IMR-90 (cell line): Measurements from ENCODE around the gene ATP4B. TPM values are rescaled to one million over a fixed set of nuclear protein-coding genes. Genes with fewer than 3 reads are reported as not detected.

Source experiments
- ATAC-seq: fragments of 200-7000 bp; cut with Tn5 transposase; 2 replicates; pipeline ENCODE4 v1.9.1; 2020; ENCODE audit warnings: low read depth, mild to moderate bottlenecking, moderate library complexity
- BruUV-seq: library from RNA; stranded (reverse); fragments of 400-500 nt; replicated peaks from 2 replicates; lab custom pipeline; 2021; lab: Mats Ljungman, UMichigan
- CTCF ChIA-PET: fragments of 300-600 bp; formaldehyde crosslinking; extraction: SDS; loops from one replicate; lab custom pipeline; 2021; ENCODE audit warnings: antibody characterized with exemption; lab: Yijun Ruan, JAX
- POLR2A ChIA-PET: fragments of 300-600 bp; sonication (Branson Sonifier 250); formaldehyde crosslinking; loops from one replicate; lab custom pipeline; 2022; ENCODE audit warnings: antibody characterized with exemption; ENCODE audit not compliant: unreplicated experiment; lab: Charles Lee
- DNase-seq: peaks from one replicate; pipeline ENCODE4 v3.0.0; 2013
- H2AFZ ChIP-seq: replicated peaks from 2 replicates; pipeline ENCODE3; 2013; ENCODE audit warnings: low read length, mild to moderate bottlenecking; ENCODE audit not compliant: poor library complexity
- H2AK5ac ChIP-seq: 2 replicates; pipeline ENCODE4 v1.6.1; 2013; ENCODE audit warnings: low read depth, low read length, inconsistent platforms
- H2AK9ac ChIP-seq: replicated peaks from 2 replicates; pipeline ENCODE3; 2013; ENCODE audit warnings: mild to moderate bottlenecking, low read depth, low read length, moderate library complexity; ENCODE audit not compliant: poor library complexity
- H2BK120ac ChIP-seq: 2 replicates; pipeline ENCODE4 v1.6.1; 2013; ENCODE audit warnings: low read depth, low read length, inconsistent platforms
- H2BK15ac ChIP-seq: 3 replicates; pipeline ENCODE4 v1.6.1; 2013; ENCODE audit warnings: low read depth, low read length, inconsistent platforms
- H2BK20ac ChIP-seq: 2 replicates; pipeline ENCODE4 v1.6.1; 2013; ENCODE audit warnings: low read depth, mild to moderate bottlenecking, inconsistent platforms, low read length, moderate library complexity
- H2BK5ac ChIP-seq: 2 replicates; pipeline ENCODE4 v1.6.1; 2013; ENCODE audit warnings: mild to moderate bottlenecking, low read depth, low read length, inconsistent platforms; ENCODE audit not compliant: poor library complexity, severe bottlenecking
- H3K14ac ChIP-seq: replicated peaks from 2 replicates; pipeline ENCODE4 v1.6.1; 2013; ENCODE audit warnings: low read depth, low read length, inconsistent platforms
- H3K18ac ChIP-seq: 2 replicates; pipeline ENCODE4 v1.6.1; 2013; ENCODE audit warnings: low read depth, low read length, control low read depth
- H3K23ac ChIP-seq: 2 replicates; pipeline ENCODE4 v1.6.1; 2013; ENCODE audit warnings: low read depth, low read length, inconsistent platforms
- H3K27ac ChIP-seq: 2 replicates; pipeline ENCODE4 v1.5.1; 2013; ENCODE audit warnings: mild to moderate bottlenecking, control low read depth, low read length; ENCODE audit not compliant: insufficient read depth
- H3K27me3 ChIP-seq: 2 replicates; pipeline ENCODE4 v1.6.1; 2013; ENCODE audit warnings: low read length; ENCODE audit not compliant: control insufficient read depth, insufficient read depth
- H3K36me3 ChIP-seq: 2 replicates; pipeline ENCODE4 v1.6.1; 2013; ENCODE audit warnings: low read length, mixed read lengths; ENCODE audit not compliant: control insufficient read depth, insufficient read depth
- H3K4ac ChIP-seq: 2 replicates; pipeline ENCODE4 v1.6.1; 2013; ENCODE audit warnings: low read depth, low read length, inconsistent platforms
- H3K4me1 ChIP-seq: 2 replicates; pipeline ENCODE4 v1.6.1; 2013; ENCODE audit warnings: low read length, mixed read lengths; ENCODE audit not compliant: control insufficient read depth, insufficient read depth
- H3K4me2 ChIP-seq: 2 replicates; pipeline ENCODE4 v1.6.1; 2013; ENCODE audit warnings: low read depth, mild to moderate bottlenecking, control low read depth, low read length, moderate library complexity
- H3K4me3 ChIP-seq: 2 replicates; pipeline ENCODE4 v1.5.1; 2013; ENCODE audit warnings: low read depth, mild to moderate bottlenecking, control low read depth, low read length, moderate library complexity; ENCODE audit not compliant: insufficient read depth
- H3K56ac ChIP-seq: 2 replicates; pipeline ENCODE4 v1.6.1; 2013; ENCODE audit warnings: low read length, inconsistent platforms; ENCODE audit not compliant: insufficient read depth; ENCODE audit errors: extremely low read depth
- H3K79me1 ChIP-seq, 2 experiments: 2 replicates each; pipeline ENCODE4 v1.6.1; 2013; ENCODE audit warnings: low read length in 2 of 2, inconsistent platforms in 1 of 2, low read depth in 1 of 2
- H3K9ac ChIP-seq: 2 replicates; pipeline ENCODE4 v1.6.1; 2013; ENCODE audit warnings: low read depth, low read length, control low read depth
- H3K9me1 ChIP-seq: 2 replicates; pipeline ENCODE4 v1.6.1; 2013; ENCODE audit warnings: low read length, inconsistent platforms; ENCODE audit not compliant: insufficient read depth
- H3K9me3 ChIP-seq: 2 replicates; pipeline ENCODE4 v1.6.1; 2013; ENCODE audit warnings: low read length; ENCODE audit not compliant: control insufficient read depth, insufficient read depth
- H4K20me1 ChIP-seq: 2 replicates; pipeline ENCODE4 v1.6.1; 2013; ENCODE audit warnings: low read length, inconsistent platforms; ENCODE audit not compliant: insufficient read depth
- H4K5ac ChIP-seq: 2 replicates; pipeline ENCODE4 v1.6.1; 2013; ENCODE audit warnings: mild to moderate bottlenecking, low read depth, low read length, control low read depth
- H4K8ac ChIP-seq, 2 experiments: 2 replicates each; pipeline ENCODE4 v1.6.1; 2013; ENCODE audit warnings: low read depth in 2 of 2, low read length in 2 of 2, control low read depth in 1 of 2, inconsistent platforms in 1 of 2
- H4K91ac ChIP-seq: 2 replicates; pipeline ENCODE4 v1.6.1; 2013; ENCODE audit warnings: low read depth, low read length, inconsistent platforms; ENCODE audit not compliant: insufficient read depth
- USF2 ChIP-seq: fragments of 150-350 bp; IDR thresholded peaks from 2 replicates; pipeline ENCODE4 v1.6.1; 2017; ENCODE audit warnings: mild to moderate bottlenecking, antibody characterized with exemption, low read length, low read depth
- WGBS, 2 experiments: methylation state at CpG; one replicate each; pipeline versions ENCODE4 v1.1.5 to v1.1.7; 2013; ENCODE audit warnings: missing lambda C conversion rate in 2 of 2; ENCODE audit not compliant: insufficient read length in 1 of 2; ENCODE audit errors: extremely low coverage in 2 of 2; 5-methylcytosine and 5-hydroxymethylcytosine counted together
- dilution Hi-C: fragments of 300-500 bp; cut with HindIII; formaldehyde crosslinking; loops from one replicate; pipeline ENCODE4 v1.14.3; 2018; ENCODE audit warnings: low sequenced_read_pairs; ENCODE audit not compliant: unreplicated experiment
- in situ Hi-C: fragments of 300-500 bp; cut with MboI; formaldehyde crosslinking; loops from 3 replicates; pipeline ENCODE4 v1.14.3; 2019; ENCODE audit warnings: low sequenced_read_pairs, inconsistent platforms, mixed read lengths
- intact Hi-C: fragments of 100-400 bp; cut with micrococcal nuclease; formaldehyde crosslinking; loops from 2 replicates; pipeline ENCODE4 v1.10.0; 2022
- polyA plus RNA-seq, 3 experiments: library from polyadenylated mRNA; depleted of rRNA; stranded (reverse); fragments of >200 nt; gene quantifications; 2 replicates each; pipeline ENCODE4 v1.2.3, GENCODE V29; 2012; ENCODE audit warnings: low replicate concordance in 1 of 3
- total RNA-seq: library from RNA; depleted of rRNA; stranded (reverse); fragments of >200 nt; gene quantifications from 2 replicates; pipeline ENCODE4 v1.2.3, GENCODE V29; 2012

The ATP4B gene
- total and polyA plus RNA-seq, 2 of the 4 experiments (the other 2 are of a cell fraction), result not detected

GRCh38 chr13:113635709-113636108, 22.3 kb downstream of the ATP4B start:
- H3K4me3 ChIP-seq, result no peak overlapping the region
- H4K20me1 ChIP-seq, result no peaks in the 10 kb centered on the region; the same call in 1 of the 2 replicates
- DNase-seq (no peak), ATAC-seq (no peak)
- H3K18ac ChIP-seq, result no peak overlapping the region
- H2AFZ ChIP-seq, result no peak overlapping the region
- H3K23ac ChIP-seq, result no peak overlapping the region
- in situ Hi-C loops, result no loop called here
- no peak overlapping the region for H2BK20ac ChIP-seq
- no peak overlapping the region for H2BK15ac ChIP-seq
- peaks cover 73% of the 10 kb centered on the region for H3K36me3 ChIP-seq
- H3K27me3 ChIP-seq, result no peaks in the 10 kb centered on the region
- no peaks in the 10 kb centered on the region for H3K4me1 ChIP-seq
- H2BK5ac ChIP-seq, result no peak overlapping the region
- no peak overlapping the region for H3K4me2 ChIP-seq
- ChIA-PET CTCF (no interaction called here), POLR2A (no interaction called here)
- dilution Hi-C loops, result no loop called here
- no peak overlapping the region for H2BK120ac ChIP-seq
- no peak overlapping the region for H3K9ac ChIP-seq
- intact Hi-C loops, result no loop called here
- peaks cover 20 to 53% of the 10 kb centered on the region in 2 experiments for H3K79me1 ChIP-seq
- BruUV-seq, result no TSS peak
- H3K9me1 ChIP-seq, result peaks cover 13% of the 10 kb centered on the region; the same call in 1 of the 2 replicates
- no peak overlapping the region for H3K4ac ChIP-seq
- H4K91ac ChIP-seq, result no peak overlapping the region
- no peak overlapping the region for H3K56ac ChIP-seq
- no peak overlapping the region for H2AK9ac ChIP-seq
- no peak for TF ChIP-seq USF2
- 98% methylated on average over 17 of the region's 25 CpGs; no CpG with 5 or more reads in 1 of the 2 experiments for WGBS, 2 experiments
- no peak overlapping the region for H3K14ac ChIP-seq
- no peak overlapping the region for H3K27ac ChIP-seq
- no peak overlapping the region for H4K8ac ChIP-seq
- H2AK5ac ChIP-seq, result no peak overlapping the region
- no peaks in the 10 kb centered on the region for H3K9me3 ChIP-seq
- no peak overlapping the region for H4K5ac ChIP-seq
